DMS53 (cell line): ENCODE data around the gene CSMD2.
"Not testable (repeated sequence)": the region's sequence is repeated elsewhere in the genome, so short reads cannot be mapped to it uniquely, and the experiment has no call there.

Experiments used
- DNase-seq: peaks from one replicate; lab custom pipeline; 2025; lab: John Stamatoyannopoulos, UW

CSMD2 gene

DNA sequence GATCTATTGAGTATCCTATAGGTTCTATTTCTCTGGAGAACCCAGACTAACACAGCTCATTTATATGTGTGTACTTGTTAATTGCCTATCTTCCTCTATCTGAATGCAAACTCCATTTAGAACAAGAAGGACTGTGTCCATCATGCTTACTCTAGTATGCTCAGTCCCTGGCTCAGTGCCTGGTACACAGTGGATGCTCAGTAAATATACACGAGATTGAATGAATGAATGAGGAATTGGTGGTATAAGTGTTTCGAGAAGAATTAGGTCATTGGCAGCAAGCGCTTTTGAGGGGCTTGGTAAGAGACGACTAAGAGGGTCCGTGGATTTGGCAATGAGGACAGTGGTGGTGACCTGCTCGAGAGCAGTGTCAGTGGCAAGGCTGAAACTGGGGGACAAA is 112.5 kb downstream of the CSMD2 start:
- DNase-seq = no peak

DNA sequence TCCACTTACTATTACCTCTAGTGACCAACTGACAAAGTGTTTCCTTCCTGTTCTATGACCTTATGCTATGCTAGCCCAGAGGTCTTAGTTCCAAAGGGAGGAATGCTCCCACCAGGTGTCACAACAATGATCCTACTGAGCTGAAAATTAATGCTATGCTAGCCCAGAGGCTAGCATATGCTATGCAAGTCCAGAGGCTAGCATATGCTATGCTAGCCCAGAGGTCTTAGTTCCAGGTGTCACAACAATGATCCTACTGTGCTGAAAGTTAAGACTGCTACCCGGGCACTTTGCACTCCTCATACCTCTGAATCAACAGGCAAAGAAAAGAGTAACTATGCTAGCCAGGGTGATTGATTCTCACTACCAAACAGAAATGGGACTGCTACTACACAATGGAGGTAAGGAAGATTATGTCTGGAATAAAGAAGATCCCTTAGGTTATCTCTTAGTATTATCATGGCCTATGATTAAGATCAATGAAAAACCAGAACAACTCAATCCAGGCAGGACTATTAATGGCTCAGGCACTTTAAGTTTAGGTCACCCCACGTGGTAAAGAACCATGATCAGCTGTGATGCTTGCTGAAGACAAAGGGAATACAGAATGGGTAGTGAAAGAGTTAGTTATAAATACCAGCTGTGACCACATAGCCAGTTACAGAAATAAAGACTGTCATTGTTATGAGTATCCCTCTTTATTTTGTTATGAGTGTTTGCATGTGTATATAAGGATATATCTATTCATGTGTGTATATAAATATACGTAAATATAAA is 114.1 kb downstream of the CSMD2 start:
- no peak for DNase-seq

DNA sequence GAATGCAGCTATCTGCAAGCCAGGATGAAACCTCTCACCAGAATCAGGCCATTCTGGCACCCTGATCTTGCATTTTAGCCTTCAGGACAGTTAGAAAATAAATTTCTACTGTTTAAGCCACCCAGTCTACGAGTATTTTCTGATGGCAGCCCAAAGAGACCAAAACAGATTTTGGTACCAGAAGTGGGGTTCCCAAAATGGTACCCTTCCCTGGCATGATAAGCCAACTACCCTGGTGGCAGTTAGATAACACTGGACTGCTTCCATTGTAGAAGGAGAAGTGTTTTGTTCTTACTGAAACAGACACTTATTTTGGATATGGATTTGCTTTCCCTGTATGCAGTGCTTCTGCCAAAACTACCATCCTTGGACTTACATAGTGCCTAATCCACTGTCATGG is 115.0 kb downstream of the CSMD2 start:
- DNase-seq = no peak

DNA sequence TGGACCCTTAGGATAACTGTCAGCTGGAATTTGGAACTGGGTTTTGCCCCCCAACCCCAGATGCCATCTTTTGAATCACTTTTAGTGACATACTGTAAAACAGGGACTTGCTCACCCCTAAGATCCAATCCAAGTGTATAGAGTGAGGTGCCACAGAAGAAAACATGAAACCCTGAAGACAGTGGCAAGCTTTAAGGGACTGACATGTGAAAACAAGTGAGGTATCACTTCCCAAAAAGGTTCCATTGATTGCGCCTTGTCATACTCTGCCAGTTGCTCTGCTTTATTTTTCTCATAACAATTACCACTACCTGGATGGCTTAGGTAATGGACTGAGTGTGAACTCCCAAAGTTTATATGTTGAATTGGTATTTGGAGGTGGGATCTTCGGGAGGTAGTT is 115.6 kb downstream of the CSMD2 start:
- no peak for DNase-seq

DNA sequence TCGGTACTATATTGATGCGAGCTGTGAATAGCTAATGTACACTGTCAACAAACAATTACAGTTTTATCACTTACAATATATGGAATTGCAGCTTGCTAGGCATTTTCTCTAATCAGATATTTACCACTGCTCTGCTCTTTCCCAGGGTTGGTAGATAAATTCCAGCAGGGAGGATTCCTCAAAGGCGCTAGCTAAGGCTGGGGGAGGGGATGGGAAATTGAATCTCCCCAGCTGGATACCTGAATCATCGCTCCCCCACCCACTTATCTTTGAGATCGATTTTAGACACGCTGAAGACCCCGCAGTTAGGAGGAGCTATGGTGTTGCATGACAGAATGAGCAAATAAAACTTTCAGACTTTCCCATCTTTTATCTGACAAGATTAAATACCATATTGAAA is 127.2 kb downstream of the CSMD2 start:
- no peak for DNase-seq

DNA sequence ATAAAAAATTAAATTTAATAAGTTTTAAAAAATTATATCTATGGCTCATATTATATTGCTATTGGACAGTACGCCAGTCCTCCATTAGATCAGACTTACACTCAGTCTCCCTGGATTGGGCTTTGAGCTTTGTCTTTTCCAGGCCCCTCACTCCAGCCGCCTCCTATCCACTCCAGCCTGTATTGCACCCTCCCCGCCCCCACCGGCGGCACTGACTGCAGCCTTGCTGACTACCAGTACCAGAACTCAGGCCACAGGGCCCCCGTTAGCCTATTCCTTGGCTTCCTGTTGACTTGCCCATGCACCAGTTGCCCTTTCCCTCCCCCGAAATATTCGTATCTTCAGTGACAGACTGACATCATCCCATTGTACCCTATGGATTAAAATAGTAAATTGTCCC is 127.9 kb downstream of the CSMD2 start:
- DNase-seq = no peak

DNA sequence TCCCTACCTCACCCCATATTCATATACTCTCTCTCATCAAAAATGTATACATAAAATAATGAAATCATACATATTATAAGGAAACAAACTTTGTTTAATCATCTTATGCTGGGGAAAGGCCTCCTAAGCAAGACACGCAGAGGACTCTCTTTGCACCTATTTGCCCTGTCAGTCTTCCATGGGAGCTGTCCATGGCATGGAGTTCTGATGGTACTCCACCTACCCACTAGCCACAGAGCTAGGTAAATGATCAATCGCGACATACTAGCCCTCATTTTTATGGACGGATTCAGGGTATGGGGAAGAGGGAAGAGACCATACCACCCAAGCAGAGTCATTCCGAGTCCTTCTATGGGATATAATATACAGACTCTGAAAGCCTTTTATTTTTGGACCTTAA is 131.0 kb downstream of the CSMD2 start:
- DNase-seq = no peak

DNA sequence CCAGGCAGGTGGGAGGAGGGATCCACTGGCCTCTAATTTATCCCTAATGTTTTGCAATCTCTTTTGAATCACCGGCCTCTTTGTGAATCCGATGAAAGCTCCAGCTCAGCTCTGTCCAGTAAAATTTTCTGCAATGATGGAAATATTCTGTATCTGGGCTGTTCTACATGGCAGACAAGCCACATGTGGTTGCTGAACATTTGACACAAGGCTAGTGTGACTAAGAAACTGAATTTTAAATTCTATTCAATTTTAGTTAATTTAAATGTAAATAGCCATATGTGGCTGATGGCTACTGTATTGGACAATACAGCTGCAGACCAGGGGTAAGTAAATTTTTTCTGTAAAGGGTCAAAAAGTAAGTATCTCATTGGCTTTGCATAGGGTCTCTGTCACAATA is 135.1 kb downstream of the CSMD2 start:
- DNase-seq = no peak

DNA sequence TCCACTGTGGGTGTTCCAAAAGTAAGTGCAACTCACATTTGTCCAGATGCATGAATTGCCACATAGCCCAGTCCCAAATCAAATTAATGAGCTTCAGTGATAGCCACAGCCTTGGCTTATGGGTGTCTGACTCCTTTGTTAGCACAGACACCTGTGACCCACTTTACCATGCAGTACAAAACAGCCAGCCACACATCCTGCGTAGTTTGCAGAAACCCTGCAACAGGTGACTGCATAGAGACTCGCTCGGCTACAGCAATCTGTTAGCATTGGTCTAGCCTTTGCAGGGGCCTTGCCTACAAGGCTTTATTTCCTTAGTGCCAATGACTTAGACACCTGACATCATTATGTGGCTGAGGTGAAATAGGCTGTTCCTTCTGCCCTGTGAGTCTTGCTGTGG is 135.5 kb downstream of the CSMD2 start:
- no peak for DNase-seq

DNA sequence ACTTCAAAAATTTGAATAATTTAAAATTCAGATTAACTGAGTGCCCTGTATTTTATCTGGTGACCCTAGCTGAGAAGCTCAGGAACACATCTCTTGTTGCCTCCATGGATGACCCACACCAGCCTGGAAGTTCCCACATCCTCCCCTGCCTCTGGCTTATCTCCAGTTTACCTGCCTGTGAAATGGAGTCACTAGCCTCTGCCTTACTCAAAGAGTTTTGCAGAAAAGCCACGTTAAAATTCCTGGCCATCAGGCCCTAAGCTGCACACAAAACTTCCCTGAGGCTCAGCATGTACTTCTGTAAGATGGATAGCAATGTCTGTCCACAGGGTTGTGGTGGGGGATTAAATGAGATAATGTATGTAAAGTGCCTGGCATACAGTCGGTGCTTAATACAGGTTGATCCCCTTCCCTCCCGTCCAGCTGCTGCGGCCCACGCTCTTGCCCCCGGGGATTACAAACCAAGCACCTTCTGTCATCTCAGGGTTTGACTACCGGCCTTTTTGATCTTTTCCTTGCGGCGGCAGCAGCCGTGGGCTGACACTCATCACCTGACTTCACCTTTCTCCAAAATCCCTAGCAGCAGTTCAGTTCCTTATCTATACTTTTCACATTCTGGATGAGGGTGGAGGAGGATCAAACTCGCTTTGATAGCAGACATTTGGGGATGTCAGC is 136.5 kb downstream of the CSMD2 start:
- no peak for DNase-seq

DNA sequence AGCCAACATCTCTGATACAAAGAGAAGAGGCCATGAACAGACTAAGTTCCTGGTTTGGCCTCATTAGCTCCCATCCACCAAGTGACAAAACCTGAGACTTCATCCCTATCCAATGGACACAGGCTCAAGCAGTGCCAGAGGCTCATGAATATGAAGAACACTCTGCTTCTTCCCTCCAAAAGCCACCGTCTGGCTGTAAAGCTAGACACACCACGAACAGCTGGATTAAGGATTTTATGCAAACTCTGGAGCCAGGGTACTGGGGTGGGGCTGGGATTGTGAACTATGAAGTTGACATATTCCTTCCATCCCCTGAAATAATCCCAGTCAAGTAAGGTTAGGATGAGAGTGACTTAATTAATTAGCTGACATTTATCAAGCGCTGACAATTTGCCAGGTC is 139.4 kb downstream of the CSMD2 start:
- no peak for DNase-seq

DNA sequence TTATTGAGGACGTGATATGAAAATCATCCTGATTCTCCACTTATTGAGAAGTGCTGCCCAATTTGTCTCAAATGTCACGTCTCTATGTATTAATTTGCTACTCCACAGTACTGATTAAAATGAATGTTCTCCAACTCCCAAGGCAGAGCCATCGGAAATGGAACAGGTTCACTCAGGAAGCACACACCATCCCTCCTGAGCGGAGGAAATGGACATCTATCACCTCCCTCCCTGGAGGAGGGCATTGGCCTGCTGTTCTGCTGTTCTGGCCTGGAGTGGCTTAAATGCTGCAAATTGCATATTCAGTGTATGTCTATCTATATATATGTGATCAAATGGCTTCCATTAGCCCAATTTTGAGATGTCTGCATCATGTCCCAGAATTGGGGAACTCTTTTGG is 140.5 kb downstream of the CSMD2 start:
- DNase-seq = no peak

DNA sequence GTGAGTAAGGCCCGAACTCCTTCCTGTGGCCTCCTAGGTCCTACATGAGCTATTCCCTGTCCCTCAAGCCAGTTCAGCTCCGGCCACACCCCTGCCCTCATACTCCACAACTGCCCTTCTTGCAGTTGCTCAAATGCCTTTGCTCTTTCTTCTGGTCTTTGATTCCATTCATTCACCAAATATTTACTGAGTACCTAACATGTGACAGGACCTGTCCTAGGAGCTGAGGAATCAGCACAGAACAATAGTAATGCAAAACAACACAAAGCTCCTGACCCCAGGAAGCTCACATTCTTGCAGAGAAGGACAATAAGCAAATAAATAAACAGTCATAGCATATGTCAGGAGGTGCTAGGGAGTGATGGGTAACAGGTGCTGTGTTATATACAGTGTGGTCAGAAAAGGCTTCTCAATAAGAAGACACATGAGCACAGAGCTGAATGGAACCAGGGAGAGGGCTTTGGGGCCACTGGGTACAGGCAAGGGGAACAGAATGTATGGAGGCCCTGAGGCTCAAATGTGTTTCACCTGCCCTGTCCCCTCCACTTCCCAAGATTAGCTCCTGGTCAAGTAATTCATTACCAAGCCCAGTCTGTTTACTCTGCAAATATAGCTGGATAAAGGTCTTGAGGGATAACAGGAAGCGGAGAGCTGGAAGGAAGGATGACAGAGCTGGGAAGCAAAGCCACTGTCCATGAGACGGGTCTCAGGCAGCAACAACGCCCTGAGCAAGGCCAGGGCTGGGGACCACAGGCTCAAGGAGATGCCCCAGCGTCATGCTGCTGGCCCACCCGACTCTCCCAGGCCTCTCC is 145.1 kb downstream of the CSMD2 start:
- peak; percentile 78 for DNase-seq

DNA sequence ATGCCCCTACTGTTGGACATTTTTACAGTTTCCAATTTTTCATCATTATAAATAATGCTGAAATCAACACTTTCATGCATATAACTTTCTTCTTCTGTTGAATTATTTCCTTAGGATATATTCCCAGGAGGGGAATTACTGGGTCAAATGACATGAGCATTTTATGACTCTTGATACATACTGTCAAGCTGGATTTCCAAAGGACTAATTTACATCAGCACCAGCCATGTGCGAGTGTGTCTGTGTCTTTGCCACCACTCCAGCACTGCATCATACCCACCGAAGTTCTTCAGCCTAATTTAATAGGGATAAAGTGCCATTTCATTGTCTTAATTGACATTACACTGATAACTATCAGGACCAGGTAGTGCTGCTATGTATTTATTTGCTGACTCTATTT is 146.7 kb downstream of the CSMD2 start:
- DNase-seq = no peak

DNA sequence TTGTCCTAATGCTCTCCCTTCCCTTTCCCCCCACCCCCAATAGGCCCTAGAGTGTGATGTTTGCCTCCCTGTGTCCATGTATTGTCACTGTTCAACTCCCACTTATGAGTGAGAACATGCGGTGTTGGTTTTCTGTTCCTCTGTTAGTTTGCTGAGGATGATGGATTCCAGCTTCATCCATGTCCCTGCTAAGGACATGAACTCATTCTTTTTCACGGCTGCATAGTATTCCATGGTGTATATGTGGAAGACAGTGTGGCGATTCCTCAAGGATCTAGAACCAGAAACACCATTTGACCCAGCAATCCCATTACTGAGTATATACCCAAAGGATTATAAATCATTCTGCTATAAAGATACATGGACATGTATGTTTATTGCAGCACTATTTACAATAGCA is 148.7 kb downstream of the CSMD2 start:
- DNase-seq = not testable (repeated sequence)

DNA sequence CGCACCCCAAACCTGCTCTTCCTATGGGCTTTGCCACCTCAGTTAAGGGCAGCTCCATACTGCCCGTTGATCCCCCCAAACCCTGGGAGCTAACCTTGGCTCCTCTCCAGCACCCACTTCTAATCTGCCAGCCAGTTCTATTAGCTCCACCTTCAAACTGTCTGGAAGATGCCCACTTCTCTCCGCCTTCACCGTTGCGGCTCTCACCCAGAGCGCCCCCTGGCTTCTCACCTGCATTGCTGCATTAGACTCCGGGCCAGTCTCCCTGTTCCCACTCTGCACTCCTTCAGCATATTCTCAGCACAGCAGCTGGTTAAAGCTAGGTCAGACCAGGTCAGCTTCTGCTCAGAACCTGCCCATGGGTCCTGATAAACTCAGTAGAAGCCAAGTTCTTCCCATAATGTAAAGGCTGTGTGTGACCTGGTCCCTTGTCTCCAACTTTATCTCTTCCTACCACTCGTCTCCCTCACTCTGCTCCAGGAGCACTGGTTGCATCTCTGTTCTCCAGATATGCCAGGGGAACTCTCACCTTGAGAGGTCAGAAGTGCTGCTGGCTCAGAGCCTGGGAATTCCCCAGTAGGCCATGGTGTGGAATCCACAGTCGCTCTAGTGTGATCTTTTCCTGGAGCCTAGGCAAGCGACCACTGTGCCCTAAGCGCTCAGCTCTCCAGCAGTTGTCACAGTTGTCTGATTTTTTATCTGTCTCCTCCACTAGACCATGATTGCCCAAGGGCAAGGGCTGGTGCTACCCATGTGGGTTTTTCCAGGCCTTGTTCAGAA is 150.9 kb downstream of the CSMD2 start:
- peak; percentile 47 for DNase-seq

DNA sequence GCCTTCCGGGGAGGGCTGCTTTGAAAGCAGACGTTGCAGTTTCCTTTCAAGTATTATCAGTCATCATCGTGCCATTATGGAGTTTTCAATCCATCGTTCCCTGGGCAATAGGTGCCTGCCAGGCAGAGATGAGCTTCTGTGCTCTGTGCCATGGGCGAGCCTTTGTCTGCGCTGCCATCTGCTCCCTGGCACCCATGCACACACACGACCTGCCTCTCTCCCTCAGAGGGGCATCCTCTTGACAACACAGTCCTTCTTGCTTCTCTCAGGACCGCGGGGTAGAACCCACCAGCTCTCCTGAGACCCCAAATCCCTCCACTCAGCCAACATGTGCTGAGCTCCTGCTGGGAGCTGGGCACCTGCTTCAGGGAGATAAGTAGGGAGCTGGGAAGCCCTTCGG is 151.9 kb downstream of the CSMD2 start:
- no peak for DNase-seq

DNA sequence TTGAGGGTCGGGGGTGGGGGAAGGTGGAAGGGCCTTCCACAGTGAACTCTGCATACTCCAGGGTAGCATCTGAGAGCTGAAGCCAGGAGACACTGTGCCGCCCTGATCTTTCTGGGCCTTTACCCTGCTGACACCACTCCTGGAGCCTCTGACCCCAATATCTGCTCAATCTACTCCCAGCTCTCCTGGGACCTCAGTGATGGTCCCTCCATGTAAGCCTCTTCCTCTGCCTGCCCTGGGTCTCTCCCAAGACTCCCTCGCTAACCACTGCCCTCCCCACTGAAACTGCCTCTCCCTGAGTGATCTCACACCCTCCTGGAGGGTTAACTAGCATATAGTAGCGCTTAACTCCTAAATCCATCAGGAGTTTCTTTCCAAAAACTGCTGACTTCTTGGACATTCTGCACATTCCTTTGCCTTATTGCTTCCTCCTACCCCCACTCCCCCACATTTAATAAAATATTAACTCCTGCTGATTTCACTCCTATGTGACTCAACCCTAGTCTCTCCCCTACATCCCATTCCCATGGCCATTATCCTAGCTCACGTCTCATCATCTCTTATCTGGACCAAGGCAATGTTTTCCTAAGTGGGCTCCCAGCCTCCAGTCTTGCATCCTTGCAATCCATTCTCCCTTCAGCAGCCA is 155.6 kb downstream of the CSMD2 start:
- no peak for DNase-seq

DNA sequence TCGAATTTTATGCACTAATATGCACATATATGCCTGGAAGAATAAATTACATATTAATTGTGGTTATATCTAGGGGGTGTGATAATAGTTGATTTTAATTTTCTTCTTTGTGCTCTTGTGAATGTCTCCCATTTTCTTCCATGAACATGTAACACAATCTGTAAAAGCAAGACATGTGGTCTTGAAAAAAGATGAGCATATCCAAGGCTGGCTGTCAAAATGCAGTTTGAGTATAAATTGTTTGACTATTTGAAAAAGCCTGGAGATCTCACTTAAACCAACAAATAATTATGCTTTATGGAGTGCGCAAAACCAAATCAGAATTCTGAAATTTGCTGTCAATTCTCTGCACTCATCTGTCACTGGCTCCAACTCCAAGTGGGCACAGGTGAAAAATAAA is 157.3 kb downstream of the CSMD2 start:
- no peak for DNase-seq

DNA sequence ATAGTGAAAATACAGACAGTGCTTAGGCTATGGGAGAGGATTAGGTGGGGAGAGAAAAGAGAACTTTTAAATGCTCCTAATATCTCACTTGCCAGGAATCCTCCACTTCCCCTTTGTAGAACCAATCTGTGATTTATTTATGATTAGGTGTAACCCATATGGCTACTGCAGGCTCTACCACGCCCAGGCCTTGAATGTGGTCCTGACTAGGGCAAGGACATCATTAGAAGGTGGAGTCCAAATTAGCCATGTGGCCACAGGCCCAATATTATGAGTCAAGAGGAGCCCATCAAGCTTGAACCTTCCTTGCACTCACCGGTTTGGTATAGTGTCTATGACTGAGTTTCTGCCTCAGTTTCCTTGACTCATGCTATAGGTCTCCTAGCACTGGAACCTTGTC is 159.7 kb downstream of the CSMD2 start:
- no peak for DNase-seq

DNA sequence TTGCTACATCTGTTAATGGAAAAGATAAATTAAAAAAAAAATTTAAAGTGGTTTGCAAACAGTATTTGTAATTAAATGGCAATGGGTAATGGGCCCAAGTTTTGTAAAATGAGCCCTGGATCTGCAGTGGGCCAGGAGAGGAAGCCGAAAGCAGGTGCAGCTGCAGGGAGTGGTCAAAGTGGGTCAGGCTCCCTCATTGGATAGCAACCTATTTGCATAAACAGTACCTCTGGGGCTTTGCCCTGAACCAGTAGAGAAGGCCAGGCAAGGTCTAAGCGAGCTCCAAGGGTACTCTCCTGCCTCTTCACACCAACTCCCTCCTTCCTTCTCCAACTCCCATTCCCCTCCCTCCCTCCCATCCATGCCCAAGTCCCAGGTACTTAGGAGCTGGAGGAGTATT is 162.2 kb downstream of the CSMD2 start:
- DNase-seq = no peak
